H1 (cell line): ENCODE results near the gene MSS51. TPM values are rescaled to one million over a fixed set of nuclear protein-coding genes. Genes with fewer than 3 reads are reported as not detected.

Experiments
- CTCF ChIA-PET: fragments of 300-600 bp; sonication (Branson Sonifier 250); formaldehyde crosslinking; loops from one replicate; lab custom pipeline; 2021; ENCODE audit not compliant: partially characterized antibody; lab: Charles Lee
- POLR2A ChIA-PET: fragments of 300-600 bp; sonication (Branson Sonifier 250); formaldehyde crosslinking; loops from one replicate; lab custom pipeline; 2021; ENCODE audit warnings: inconsistent platforms; ENCODE audit not compliant: partially characterized antibody; lab: Charles Lee
- DNase-seq, 2 experiments: peaks; one replicate each; pipeline versions ENCODE4 v3.0.0 to v3.0.0-alpha.2; 2010 to 2022; ENCODE audit warnings: low spot score in 2 of 2, low read depth in 1 of 2, mixed read lengths in 1 of 2
- FAIRE-seq: peaks from 2 replicates; lab custom pipeline; 2011; peaks lifted over from hg19 to GRCh38; lab: Jason Lieb, UNC
- H2AFZ ChIP-seq: 2 replicates; pipeline ENCODE4 v1.8.1; 2012; ENCODE audit warnings: low read length, inconsistent platforms
- H2AK5ac ChIP-seq: 2 replicates; pipeline ENCODE4 v1.6.1; 2013; ENCODE audit warnings: low read depth, low read length
- H2BK120ac ChIP-seq: replicated peaks from 2 replicates; pipeline ENCODE3; 2013; ENCODE audit warnings: low read depth, low read length, inconsistent platforms
- H2BK12ac ChIP-seq: 2 replicates; pipeline ENCODE4 v1.6.1; 2013; ENCODE audit warnings: low read depth, low read length
- H2BK15ac ChIP-seq: 2 replicates; pipeline ENCODE4 v1.6.1; 2013; ENCODE audit warnings: low read length
- H2BK20ac ChIP-seq: 2 replicates; pipeline ENCODE4 v1.6.1; 2013; ENCODE audit warnings: low read length
- H2BK5ac ChIP-seq: 2 replicates; pipeline ENCODE4 v1.6.1; 2013; ENCODE audit warnings: low read depth, low read length
- H3K14ac ChIP-seq: 2 replicates; pipeline ENCODE4 v1.6.1; 2013; ENCODE audit warnings: inconsistent platforms; ENCODE audit not compliant: insufficient read length
- H3K18ac ChIP-seq: 2 replicates; pipeline ENCODE4 v1.6.1; 2013; ENCODE audit warnings: low read length; ENCODE audit errors: extremely low read depth
- H3K23ac ChIP-seq: 2 replicates; pipeline ENCODE4 v1.6.1; 2013; ENCODE audit warnings: inconsistent platforms; ENCODE audit not compliant: insufficient read length
- H3K23me2 ChIP-seq: 2 replicates; pipeline ENCODE4 v1.6.1; 2013; ENCODE audit warnings: low read depth, low read length
- H3K27ac ChIP-seq: 2 replicates; pipeline ENCODE4 v1.6.1; 2011; ENCODE audit warnings: low read depth, low read length, inconsistent platforms
- H3K27me3 ChIP-seq, 4 experiments: replicated peaks in 1 of 4; 1 replicate in 1 of 4; 2 replicates in 3 of 4; pipeline versions ENCODE4 v1.6.1 to v1.8.1; 2011 to 2013; ENCODE audit warnings: low read length in 3 of 4, mild to moderate bottlenecking in 3 of 4, inconsistent platforms in 2 of 4, mixed read lengths in 2 of 4, moderate library complexity in 1 of 4; ENCODE audit not compliant: control insufficient read depth in 3 of 4, insufficient read depth in 3 of 4; ENCODE audit errors: extremely low read depth in 1 of 4
- H3K36me3 ChIP-seq, 4 experiments: 2 replicates each; pipeline versions ENCODE4 v1.6.1 to v1.8.1; 2011 to 2013; ENCODE audit warnings: mild to moderate bottlenecking in 4 of 4, low read length in 3 of 4, moderate library complexity in 2 of 4, control low read depth in 1 of 4, inconsistent platforms in 1 of 4; ENCODE audit not compliant: insufficient read depth in 4 of 4, control insufficient read depth in 2 of 4
- H3K4ac ChIP-seq: replicated peaks from 2 replicates; pipeline ENCODE3; 2013; ENCODE audit warnings: low read length, low read depth, mixed read lengths, inconsistent platforms; ENCODE audit not compliant: insufficient read length
- H3K4me1 ChIP-seq, 4 experiments: replicated peaks in 1 of 4; 1 replicate in 1 of 4; 2 replicates in 3 of 4; pipeline versions ENCODE4 v1.6.1 to v1.8.1; 2011 to 2013; ENCODE audit warnings: low read length in 3 of 4, inconsistent platforms in 2 of 4, mixed read lengths in 1 of 4; ENCODE audit not compliant: insufficient read depth in 4 of 4, control insufficient read depth in 3 of 4
- H3K4me2 ChIP-seq, 2 experiments: 2 replicates each; pipeline versions ENCODE4 v1.6.1 to v1.8.1; 2011 to 2013; ENCODE audit warnings: low read depth in 2 of 2, low read length in 2 of 2, control low read depth in 1 of 2, inconsistent platforms in 1 of 2, mild to moderate bottlenecking in 1 of 2; ENCODE audit not compliant: insufficient read depth in 1 of 2
- H3K4me3 ChIP-seq, 4 experiments: fragments of 200-600, 300-600 bp in 1 of 4; sonication (generic), shearing (Covaris generic), sonication (Bioruptor Twin) in 1 of 4; 2 replicates each; pipeline versions ENCODE4 v1.5.1 to v1.8.1; 2011 to 2016; ENCODE audit warnings: low read length in 4 of 4, low read depth in 3 of 4, control low read depth in 2 of 4, inconsistent platforms in 2 of 4, mild to moderate bottlenecking in 2 of 4, mixed read lengths in 1 of 4, moderate library complexity in 1 of 4; ENCODE audit not compliant: insufficient read depth in 2 of 4; ENCODE audit errors: extremely low read depth in 1 of 4
- H3K56ac ChIP-seq: replicated peaks from 2 replicates; pipeline ENCODE3; 2013; ENCODE audit warnings: low read depth, mild to moderate bottlenecking, mixed read lengths, low read length, inconsistent platforms; ENCODE audit not compliant: insufficient read length
- H3K79me1 ChIP-seq: 2 replicates; pipeline ENCODE4 v1.6.1; 2013; ENCODE audit warnings: low read depth, low read length, control low read depth
- H3K79me2 ChIP-seq, 2 experiments: 2 replicates each; pipeline versions ENCODE4 v1.6.1 to v1.8.1; 2012 to 2013; ENCODE audit warnings: low read length in 2 of 2, mild to moderate bottlenecking in 2 of 2, inconsistent platforms in 1 of 2; ENCODE audit not compliant: insufficient read depth in 2 of 2, control insufficient read depth in 1 of 2
- H3K9ac ChIP-seq, 4 experiments: replicated peaks in 1 of 4; 1 replicate in 1 of 4; 2 replicates in 3 of 4; pipeline versions ENCODE4 v1.6.1 to v1.8.1; 2011 to 2013; ENCODE audit warnings: low read depth in 3 of 4, low read length in 3 of 4, control low read depth in 2 of 4, mild to moderate bottlenecking in 2 of 4, moderate library complexity in 2 of 4, inconsistent platforms in 1 of 4; ENCODE audit errors: extremely low read depth in 1 of 4
- H3K9me3 ChIP-seq, 2 experiments: 2 replicates each; pipeline versions ENCODE4 v1.6.1 to v1.8.1; 2012 to 2013; ENCODE audit warnings: mild to moderate bottlenecking in 2 of 2, moderate library complexity in 2 of 2, control low read depth in 1 of 2, inconsistent platforms in 1 of 2, low read depth in 1 of 2, low read length in 1 of 2, mixed read lengths in 1 of 2; ENCODE audit not compliant: insufficient read depth in 2 of 2
- H4K20me1 ChIP-seq, 2 experiments: replicated peaks in 1 of 2; 2 replicates each; pipeline versions ENCODE3 to v1.8.1; 2011 to 2013; ENCODE audit warnings: inconsistent platforms in 2 of 2, low read length in 2 of 2, mild to moderate bottlenecking in 1 of 2; ENCODE audit not compliant: insufficient read depth in 2 of 2, control insufficient read depth in 1 of 2
- H4K5ac ChIP-seq: 2 replicates; pipeline ENCODE4 v1.6.1; 2013; ENCODE audit warnings: low read length, low read depth, mixed read lengths, inconsistent platforms; ENCODE audit not compliant: insufficient read length
- H4K8ac ChIP-seq: 2 replicates; pipeline ENCODE4 v1.8.0; 2013; ENCODE audit warnings: mild to moderate bottlenecking, moderate library complexity, low read length, inconsistent platforms; ENCODE audit not compliant: insufficient read depth; ENCODE audit errors: extremely low read depth
- H4K91ac ChIP-seq: replicated peaks from 2 replicates; pipeline ENCODE3; 2013; ENCODE audit warnings: low read length, mixed read lengths, inconsistent platforms; ENCODE audit not compliant: insufficient read length
- E2F6 ChIP-seq: IDR thresholded peaks from 2 replicates; pipeline ENCODE4 v1.6.1; 2012; ENCODE audit warnings: inconsistent platforms
- WGBS, 2 experiments: shearing (Covaris generic) in 1 of 2; methylation state at CpG; one replicate each; pipeline versions ENCODE4 v1.1.6 to v1.1.7; 2013 to 2015; ENCODE audit warnings: low lambda C conversion rate in 2 of 2, mixed read lengths in 2 of 2, inconsistent platforms in 1 of 2, low coverage in 1 of 2, missing lambda C conversion rate in 1 of 2; ENCODE audit not compliant: insufficient replicate concordance in 2 of 2, insufficient coverage in 1 of 2, insufficient read length in 1 of 2; ENCODE audit errors: extremely low coverage in 1 of 2, missing lambda C conversion rate in 1 of 2; 5-methylcytosine and 5-hydroxymethylcytosine counted together
- polyA plus RNA-seq, 7 experiments: library from polyadenylated mRNA; depleted of rRNA in 3 of 7; stranded (reverse) in 5 of 7; unstranded in 2 of 7; fragments of >200 nt in 5 of 7; fragments of 200-250 nt in 2 of 7; gene quantifications; 1 replicate in 5 of 7; 2 replicates in 1 of 7; 4 replicates in 1 of 7; pipeline versions ENCODE4 v1.2.1 to v1.2.3, GENCODE V29; 2011 to 2013; ENCODE audit warnings: missing spikeins in 2 of 7, mixed read lengths in 2 of 7
- total RNA-seq: library from RNA; stranded (reverse); fragmentation: NEBNext Ultra II Directional; extraction: Animal tissue kit (Norgen Biotek cat#: 25700); gene quantifications from 2 replicates; pipeline ENCODE4 v1.2.1, GENCODE V29; 2021

The MSS51 gene
- total and polyA plus RNA-seq, 2 of the 8 experiments (the other 6 are each of a cell fraction or from before 2014, with no cell fraction given) = 1.5 to 1.7 TPM

DNA sequence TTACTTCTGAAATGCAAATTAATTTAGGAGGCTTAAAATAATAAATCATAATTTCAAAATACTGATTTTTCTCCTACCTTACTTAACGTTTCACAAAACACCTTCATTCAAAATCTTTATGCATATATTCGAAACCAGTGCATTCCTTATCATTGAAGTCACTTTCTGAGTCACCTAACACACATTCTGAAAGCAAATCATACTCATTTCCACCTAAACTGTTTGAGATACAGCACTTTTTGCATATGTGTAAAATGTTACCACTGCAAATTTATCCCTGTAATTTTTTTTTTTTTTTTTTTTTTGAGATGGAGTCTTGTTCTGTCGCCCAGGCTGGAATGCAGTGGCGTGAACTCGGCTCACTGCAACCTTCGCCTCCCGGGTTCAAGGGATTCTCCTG, 46.8 kb upstream of the MSS51 start:
- H3K9ac ChIP-seq = no peak overlapping the region
- H3K79me1 ChIP-seq = no peaks in the 10 kb centered on the region
- H3K4me1 ChIP-seq = no peaks in the 10 kb centered on the region
- H3K4me2 ChIP-seq = no peak overlapping the region
- H3K4ac ChIP-seq = no peak overlapping the region
- no peak overlapping the region for H2AK5ac ChIP-seq
- H3K27me3 ChIP-seq = no peaks in the 10 kb centered on the region
- WGBS, 2 experiments = 84 to 100% methylated on average over 2 to 7 of the region's 7 CpGs
- H3K18ac ChIP-seq = no peak overlapping the region
- no peak overlapping the region for H4K91ac ChIP-seq
- no peak overlapping the region for H3K14ac ChIP-seq
- H2BK20ac ChIP-seq = no peak overlapping the region
- H2AFZ ChIP-seq = no peak overlapping the region
- no peak for TF ChIP-seq E2F6
- H2BK5ac ChIP-seq = no peak overlapping the region
- no peaks in the 10 kb centered on the region for H3K23me2 ChIP-seq
- H3K36me3 ChIP-seq = peaks cover 0 to 38% (median 11%) of the 10 kb centered on the region in 4 experiments; a peak in 6 of 8 replicates
- H3K79me2 ChIP-seq = peaks cover 0 to 12% of the 10 kb centered on the region in 2 experiments; a peak in 2 of 4 replicates
- H4K20me1 ChIP-seq = no peaks in the 10 kb centered on the region
- ChIA-PET CTCF (interaction anchor here (0.6 kb wide), 1 partner anchor 443 kb away, joined by 4 read pairs; no protein-coding TSS in a partner anchor), POLR2A (interaction anchor here (1.3 kb wide), 1 partner anchor 13 kb away, joined by 3 read pairs; no protein-coding TSS in a partner anchor)
- no peak overlapping the region for H3K27ac ChIP-seq
- no peak overlapping the region for H4K5ac ChIP-seq
- no peak for FAIRE-seq
- H3K9me3 ChIP-seq = no peaks in the 10 kb centered on the region
- H3K56ac ChIP-seq = no peak overlapping the region
- no peak overlapping the region for H2BK120ac ChIP-seq
- no peak overlapping the region for H3K23ac ChIP-seq
- no peak overlapping the region for H4K8ac ChIP-seq
- no peak overlapping the region for H2BK15ac ChIP-seq
- H3K4me3 ChIP-seq = no peak overlapping the region
- H2BK12ac ChIP-seq = no peak overlapping the region
- no peak for DNase-seq
